HFFc6 (cell line): ENCODE measurements around the gene TFCP2L1. TPM values are rescaled to one million over a fixed set of nuclear protein-coding genes. Genes with fewer than 3 reads are reported as not detected.
"Not testable (repeated sequence)": the region's sequence is repeated elsewhere in the genome, so short reads cannot be mapped to it uniquely, and the experiment has no call there.

Source experiments
- DNase-seq: peaks from one replicate; pipeline ENCODE4 v3.0.0-alpha.2; 2018
- H3K27ac Mint-ChIP-seq: 2 replicates; pipeline ENCODE4 v1.8.0; 2020; ENCODE audit warnings: mild to moderate bottlenecking, mixed read lengths
- H3K27me3 Mint-ChIP-seq: 2 replicates; pipeline ENCODE4 v1.8.0; 2021; ENCODE audit warnings: mild to moderate bottlenecking, moderate library complexity, mixed read lengths; ENCODE audit not compliant: insufficient read depth
- H3K36me3 Mint-ChIP-seq: 2 replicates; pipeline ENCODE4 v1.8.0; 2021; ENCODE audit warnings: low read depth, mixed read lengths
- H3K4me1 Mint-ChIP-seq: 2 replicates; pipeline ENCODE4 v1.8.0; 2020; ENCODE audit warnings: low read depth, mixed read lengths
- H3K4me3 Mint-ChIP-seq: 2 replicates; pipeline ENCODE4 v1.8.0; 2020; ENCODE audit warnings: mild to moderate bottlenecking, moderate library complexity, mixed read lengths
- H3K9me3 Mint-ChIP-seq: 2 replicates; pipeline ENCODE4 v1.8.0; 2020; ENCODE audit warnings: mild to moderate bottlenecking, mixed read lengths
- total RNA-seq, 6 experiments: library from RNA; stranded (reverse); fragmentation: NEBNext Ultra II Directional; extraction: Animal tissue kit (Norgen Biotek cat#: 25700); gene quantifications; 2 replicates in 1 of 6; 3 replicates in 5 of 6; pipeline ENCODE4 v1.2.3, GENCODE V29; 2021
- TF ChIP-seq, protein P1 (sequence below): fragments of 200-600 bp; sonication (generic); IDR thresholded peaks from 2 replicates; pipeline ENCODE4 v1.5.0; 2021; ENCODE audit warnings: antibody characterized with exemption, mild to moderate bottlenecking

The TFCP2L1 gene
- total RNA-seq, 6 experiments from 2014 or later, result 0.03 TPM; not detected in 5

DNA sequence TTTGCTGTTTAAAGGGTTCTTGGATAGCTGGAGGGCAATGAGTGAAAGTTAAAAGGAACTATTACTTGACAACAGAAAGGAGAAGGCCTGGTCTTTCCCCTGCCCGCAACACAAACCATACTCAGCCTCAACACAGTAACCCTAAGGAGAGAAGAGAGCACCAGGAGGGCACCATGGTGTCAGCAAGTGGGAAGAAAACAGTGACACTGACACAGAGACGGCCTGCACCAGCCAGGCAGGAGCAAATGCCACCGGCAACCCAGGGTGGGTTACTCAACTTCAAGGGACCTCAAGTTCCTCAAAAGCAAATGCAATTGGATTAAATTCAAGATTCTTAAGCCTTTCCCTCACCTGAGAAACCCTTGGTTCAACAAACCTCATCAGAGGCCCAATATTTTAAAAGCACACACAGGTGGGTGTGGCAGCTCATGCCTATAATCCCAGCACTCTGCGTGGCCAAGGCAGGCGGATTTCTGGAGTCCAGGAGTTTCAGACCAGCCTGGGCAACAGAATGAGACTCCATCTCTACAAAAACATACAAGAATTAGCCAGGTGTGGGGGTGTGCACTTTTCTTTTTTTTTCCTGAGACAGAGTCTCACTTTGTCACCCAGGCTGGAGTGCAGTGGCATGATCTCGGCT lies 52.3 kb downstream of the TFCP2L1 start:
- Mint-ChIP-seq H3K9me3 (no peaks in the 10 kb centered on the region), H3K4me1 (no peaks in the 10 kb centered on the region), H3K27ac (no peak overlapping the region), H3K4me3 (no peak overlapping the region), H3K27me3 (peaks cover 61% of the 10 kb centered on the region), H3K36me3 (no peaks in the 10 kb centered on the region)
- DNase-seq, result no peak
- TF ChIP-seq, protein P1, sequence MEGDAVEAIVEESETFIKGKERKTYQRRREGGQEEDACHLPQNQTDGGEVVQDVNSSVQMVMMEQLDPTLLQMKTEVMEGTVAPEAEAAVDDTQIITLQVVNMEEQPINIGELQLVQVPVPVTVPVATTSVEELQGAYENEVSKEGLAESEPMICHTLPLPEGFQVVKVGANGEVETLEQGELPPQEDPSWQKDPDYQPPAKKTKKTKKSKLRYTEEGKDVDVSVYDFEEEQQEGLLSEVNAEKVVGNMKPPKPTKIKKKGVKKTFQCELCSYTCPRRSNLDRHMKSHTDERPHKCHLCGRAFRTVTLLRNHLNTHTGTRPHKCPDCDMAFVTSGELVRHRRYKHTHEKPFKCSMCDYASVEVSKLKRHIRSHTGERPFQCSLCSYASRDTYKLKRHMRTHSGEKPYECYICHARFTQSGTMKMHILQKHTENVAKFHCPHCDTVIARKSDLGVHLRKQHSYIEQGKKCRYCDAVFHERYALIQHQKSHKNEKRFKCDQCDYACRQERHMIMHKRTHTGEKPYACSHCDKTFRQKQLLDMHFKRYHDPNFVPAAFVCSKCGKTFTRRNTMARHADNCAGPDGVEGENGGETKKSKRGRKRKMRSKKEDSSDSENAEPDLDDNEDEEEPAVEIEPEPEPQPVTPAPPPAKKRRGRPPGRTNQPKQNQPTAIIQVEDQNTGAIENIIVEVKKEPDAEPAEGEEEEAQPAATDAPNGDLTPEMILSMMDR, result no peak

DNA sequence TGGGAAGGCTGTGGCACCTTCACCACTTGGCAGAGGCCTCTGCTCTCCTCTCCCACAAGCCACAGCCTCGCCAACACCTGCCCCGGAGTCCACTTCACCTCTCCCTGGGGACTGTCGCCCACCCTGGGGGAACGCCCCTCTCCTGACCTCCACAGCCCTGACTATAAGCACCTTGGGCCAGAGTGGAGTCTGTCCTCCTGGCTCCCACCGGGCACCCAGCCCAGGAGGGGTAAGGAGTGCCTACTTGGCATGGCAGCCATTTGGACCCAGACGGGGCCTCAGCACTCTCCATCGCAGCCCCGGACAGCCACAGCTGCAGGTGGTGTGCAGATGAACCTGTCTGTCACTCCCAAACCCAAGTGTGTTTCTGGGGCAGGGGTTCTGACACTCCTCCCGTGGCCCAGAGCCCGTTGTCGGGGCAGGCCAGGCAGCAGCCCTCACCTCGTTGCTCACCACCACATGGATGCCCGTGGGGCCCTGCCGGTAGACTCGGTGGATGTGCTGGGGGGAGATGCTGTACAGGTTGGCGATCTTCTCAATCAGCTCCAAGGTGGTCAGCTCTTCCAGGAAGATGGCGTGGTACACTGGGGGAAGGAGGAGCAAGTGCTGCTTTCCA lies 53.5 kb downstream of the TFCP2L1 start:
- no peak overlapping the region for H3K4me3 Mint-ChIP-seq
- H3K4me1 Mint-ChIP-seq, result no peaks in the 10 kb centered on the region
- H3K9me3 Mint-ChIP-seq, result no peaks in the 10 kb centered on the region
- TF ChIP-seq, protein P1, result no peak
- no peaks in the 10 kb centered on the region for H3K36me3 Mint-ChIP-seq
- peaks cover 59% of the 10 kb centered on the region for H3K27me3 Mint-ChIP-seq
- DNase-seq, result no peak
- no peak overlapping the region for H3K27ac Mint-ChIP-seq

DNA sequence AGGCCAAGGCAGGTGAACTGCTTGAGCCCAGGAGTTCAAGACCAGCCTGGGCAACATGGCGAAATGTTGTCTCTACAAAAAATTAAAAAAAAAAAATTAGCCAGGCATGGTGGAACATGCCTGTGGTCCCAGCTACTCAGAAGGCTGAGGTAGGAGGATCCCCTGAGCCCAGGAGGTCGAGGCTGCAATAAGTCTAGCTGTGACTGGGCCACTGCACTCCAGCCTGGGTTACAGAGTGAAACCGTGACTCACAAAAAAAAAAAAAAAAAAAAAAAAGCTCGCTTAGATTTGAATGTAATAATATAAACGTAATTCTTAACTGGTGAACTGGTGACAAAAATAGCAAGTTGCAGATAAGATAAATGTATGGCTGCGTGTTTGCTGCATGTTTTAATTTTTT lies 56.5 kb downstream of the TFCP2L1 start:
- Mint-ChIP-seq H3K9me3 (no peaks in the 10 kb centered on the region), H3K36me3 (no peaks in the 10 kb centered on the region), H3K27ac (no peak overlapping the region), H3K27me3 (peaks cover 47% of the 10 kb centered on the region), H3K4me3 (no peak overlapping the region), H3K4me1 (no peaks in the 10 kb centered on the region)
- DNase-seq, result no peak
- TF ChIP-seq, protein P1, result no peak

DNA sequence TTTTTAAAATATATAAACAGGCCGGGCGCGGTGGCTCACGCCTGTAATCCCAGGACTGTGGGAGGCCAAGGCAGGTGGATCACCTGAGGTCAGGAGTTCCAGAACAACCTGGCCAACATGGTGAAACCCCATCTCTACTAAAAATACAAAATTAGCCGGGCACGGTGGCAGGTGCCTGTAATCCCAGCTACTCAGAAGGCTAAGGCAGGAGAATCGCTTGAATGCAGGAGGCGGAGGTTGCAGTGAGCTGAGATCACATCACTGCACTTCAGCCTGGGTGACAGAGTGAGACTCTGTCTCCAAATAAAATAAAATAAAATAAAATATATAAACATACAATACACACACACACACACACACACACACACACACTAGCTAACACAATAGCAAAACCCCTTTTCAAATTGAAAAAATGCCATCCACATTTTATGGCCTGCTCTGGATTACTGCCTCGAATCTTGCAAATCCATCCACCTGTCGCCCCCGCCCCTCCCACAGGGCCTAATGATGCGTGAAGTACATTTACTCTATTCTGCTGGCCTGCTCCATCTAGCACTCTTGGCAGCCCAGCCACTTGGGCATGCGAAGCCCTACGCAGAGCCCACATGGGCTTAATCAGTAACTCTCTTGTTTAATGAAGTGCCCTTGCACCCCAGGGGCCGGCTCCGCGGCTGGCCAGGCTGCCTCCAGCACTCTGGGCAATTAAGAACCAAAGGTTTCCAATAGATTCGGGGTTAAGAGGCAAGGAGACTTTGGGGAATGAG lies 57.4 kb downstream of the TFCP2L1 start:
- not testable (repeated sequence) for DNase-seq, H3K4me3 Mint-ChIP-seq, H3K27ac Mint-ChIP-seq, H3K4me1 Mint-ChIP-seq, H3K9me3 Mint-ChIP-seq, H3K36me3 Mint-ChIP-seq
- H3K27me3 Mint-ChIP-seq, result peaks cover 49% of the 10 kb centered on the region

DNA sequence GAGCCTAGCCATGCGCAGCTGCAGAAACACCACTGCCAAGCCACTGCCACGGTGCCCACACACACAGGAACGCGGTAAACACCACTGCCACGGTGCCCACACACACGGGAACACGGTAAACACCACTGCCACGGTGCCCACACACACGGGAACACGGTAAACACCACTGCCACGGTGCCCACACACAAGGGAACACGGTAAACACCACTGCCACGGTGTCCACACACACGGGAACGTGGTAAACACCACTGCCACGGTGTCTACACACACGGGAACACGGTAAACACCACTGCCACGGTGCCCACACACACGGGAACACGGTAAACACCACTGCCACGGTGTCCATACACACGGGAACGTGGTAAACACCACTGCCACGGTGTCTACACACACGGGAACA lies 59.3 kb downstream of the TFCP2L1 start:
- not testable (repeated sequence) for H3K4me1 Mint-ChIP-seq, H3K36me3 Mint-ChIP-seq

DNA sequence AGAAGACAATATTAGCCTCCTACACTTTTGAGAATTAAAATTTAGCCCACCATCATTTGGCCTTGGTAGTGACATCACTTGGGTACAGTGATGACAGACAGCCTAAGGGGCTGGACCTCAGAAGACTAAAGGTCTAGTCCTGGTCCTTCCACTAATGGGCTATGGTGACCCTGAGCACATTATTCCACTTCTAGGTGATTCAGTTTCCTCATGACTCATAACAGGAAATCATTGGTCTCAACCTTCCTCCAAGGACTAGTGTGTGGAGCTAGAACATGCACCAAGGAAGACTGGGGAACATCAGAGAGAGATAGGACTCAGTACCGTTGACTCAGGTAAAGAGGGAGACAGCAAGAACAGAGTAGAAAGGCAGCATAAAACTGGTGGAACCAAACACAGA lies 64.0 kb downstream of the TFCP2L1 start:
- H3K4me1 Mint-ChIP-seq, result peaks cover 9% of the 10 kb centered on the region
- TF ChIP-seq, protein P1, result no peak
- H3K9me3 Mint-ChIP-seq, result no peaks in the 10 kb centered on the region
- H3K27ac Mint-ChIP-seq, result no peak overlapping the region
- H3K36me3 Mint-ChIP-seq, result no peaks in the 10 kb centered on the region
- no peak overlapping the region for H3K4me3 Mint-ChIP-seq
- H3K27me3 Mint-ChIP-seq, result peaks cover 27% of the 10 kb centered on the region
- DNase-seq, result peak; percentile 7

More for the DNA sequence above, 59.3 kb downstream of the TFCP2L1 start:
- H3K27me3 Mint-ChIP-seq, result peaks cover 38% of the 10 kb centered on the region
- not testable (repeated sequence) for H3K9me3 Mint-ChIP-seq, DNase-seq, H3K27ac Mint-ChIP-seq, H3K4me3 Mint-ChIP-seq
